ENCODE data around the gene SLC4A8. TPM values are rescaled to one million over a fixed set of nuclear protein-coding genes. Genes with fewer than 3 reads are reported as not detected.

SLC4A8 gene
- total and polyA plus RNA-seq, 4 donors: 1.1 to 12.2 (median 3.0) TPM

GRCh38 chr12:51529651-51529970 lies 105.0 kb downstream of the SLC4A8 start:
- Histone ChIP-seq H3K9me3 (ENCODE audit: control insufficient read depth in 4 of 4, insufficient read depth in 3 of 4, low read length in 3 of 4) (no peaks in the 10 kb centered on the region), H3K27me3 (ENCODE audit: control insufficient read depth in 3 of 3, insufficient read depth in 3 of 3, low read length in 2 of 3) (peaks cover 0 to 2% (median 0%) of the 10 kb centered on the region in 3 donors), H3K4me3 (no peak overlapping the region), H3K4me1 (ENCODE audit: control insufficient read depth in 5 of 5, insufficient read depth in 5 of 5, low read length in 5 of 5) (no peaks in the 10 kb centered on the region), H3K36me3 (ENCODE audit: control insufficient read depth in 4 of 4, insufficient read depth in 4 of 4, low read length in 4 of 4) (no peaks in the 10 kb centered on the region), H3K9ac (ENCODE audit: insufficient read depth in 1 of 2, low read length in 2 of 2) (no peak overlapping the region), H3K27ac (ENCODE audit: low read depth in 1 of 2, low read length in 1 of 2) (no peak overlapping the region)
- WGBS, 2 donors: 89 to 94% methylated on average over 3 of the region's 3 CpGs
- ATAC-seq (ENCODE audit: insufficient read depth, low FRiP score): no peak
- TF ChIP-seq CTCF (IDR thresholded peaks at IDR 0.05; ENCODE audit: control extremely low read depth, extremely low read depth): no peak
- no peak for DNase-seq

GRCh38 chr12:51530208-51530607 lies 105.6 kb downstream of the SLC4A8 start:
- peaks cover 0 to 3% (median 2%) of the 10 kb centered on the region in 3 donors for H3K27me3 ChIP-seq (ENCODE audit: control insufficient read depth in 3 of 3, insufficient read depth in 3 of 3, low read length in 2 of 3)
- ATAC-seq (ENCODE audit: insufficient read depth, low FRiP score): no peak
- DNase-seq: no peak
- H3K9me3 ChIP-seq (ENCODE audit: control insufficient read depth in 4 of 4, insufficient read depth in 3 of 4, low read length in 3 of 4): no peaks in the 10 kb centered on the region
- no peak overlapping the region for H3K27ac ChIP-seq (ENCODE audit: low read depth in 1 of 2, low read length in 1 of 2)
- 95 to 97% methylated on average over 4 of the region's 4 CpGs for WGBS, 2 donors
- H3K4me1 ChIP-seq (ENCODE audit: control insufficient read depth in 5 of 5, insufficient read depth in 5 of 5, low read length in 5 of 5): no peaks in the 10 kb centered on the region
- no peak overlapping the region for H3K9ac ChIP-seq (ENCODE audit: insufficient read depth in 1 of 2, low read length in 2 of 2)
- no peak overlapping the region for H3K4me3 ChIP-seq
- H3K36me3 ChIP-seq (ENCODE audit: control insufficient read depth in 4 of 4, insufficient read depth in 4 of 4, low read length in 4 of 4): no peaks in the 10 kb centered on the region
- TF ChIP-seq CTCF (IDR thresholded peaks at IDR 0.05; ENCODE audit: control extremely low read depth, extremely low read depth): no peak

- no peaks in the 10 kb centered on the region for H3K36me3 ChIP-seq (ENCODE audit: control insufficient read depth in 4 of 4, insufficient read depth in 4 of 4, low read length in 4 of 4)
- DNase-seq (no peak), ATAC-seq (ENCODE audit: insufficient read depth, low FRiP score) (no peak)
- H3K4me3 ChIP-seq: no peak overlapping the region
- 65 to 76% methylated on average over 11 of the region's 11 CpGs for WGBS, 2 donors
- H3K9me3 ChIP-seq (ENCODE audit: control insufficient read depth in 4 of 4, insufficient read depth in 3 of 4, low read length in 3 of 4): no peaks in the 10 kb centered on the region
- no peaks in the 10 kb centered on the region for H3K4me1 ChIP-seq (ENCODE audit: control insufficient read depth in 5 of 5, insufficient read depth in 5 of 5, low read length in 5 of 5)
- TF ChIP-seq CTCF (IDR thresholded peaks at IDR 0.05; ENCODE audit: control extremely low read depth, extremely low read depth): no peak
- peaks cover 0 to 10% (median 3%) of the 10 kb centered on the region in 3 donors for H3K27me3 ChIP-seq (ENCODE audit: control insufficient read depth in 3 of 3, insufficient read depth in 3 of 3, low read length in 2 of 3)
- no peak overlapping the region for H3K27ac ChIP-seq (ENCODE audit: low read depth in 1 of 2, low read length in 1 of 2)
- no peak overlapping the region for H3K9ac ChIP-seq (ENCODE audit: insufficient read depth in 1 of 2, low read length in 2 of 2)
These were observed 106.8 kb downstream of the SLC4A8 start for GRCh38 chr12:51531284-51531977.

Measured in lung (tissue), 12 donors.